ENCODE data around the gene RPL13. TPM values are rescaled to one million over a fixed set of nuclear protein-coding genes. Genes with fewer than 3 reads are reported as not detected.

RPL13 gene
- total RNA-seq, 5 donors from 2014 or later (not counting 1 experiment from before 2014, with no cell fraction given): 4,444 to 6,530 (median 5,942) TPM

DNA sequence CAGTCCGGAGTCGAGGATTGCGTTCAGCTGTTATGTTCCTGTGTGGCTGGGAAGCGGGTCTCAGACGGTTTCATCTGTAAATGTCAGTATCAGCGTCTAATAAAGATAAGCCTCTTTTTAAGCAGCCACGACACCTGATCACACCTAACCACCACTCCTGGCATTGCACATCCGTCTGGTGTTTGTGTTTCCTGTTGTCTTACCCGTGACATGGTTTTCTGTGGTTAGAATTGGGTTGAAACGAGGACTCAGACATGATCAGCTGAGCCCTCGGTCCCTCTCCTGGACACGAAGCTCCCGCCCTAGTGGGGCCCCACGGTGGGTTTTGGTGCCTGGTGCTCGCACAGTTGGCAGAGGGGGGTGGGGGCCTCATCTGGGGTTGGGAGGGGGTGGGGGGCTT, 33.4 kb downstream of the RPL13 start:
- peak in 34 of 35 experiments; percentile 20 to 84 (median 50) for DNase-seq
- peaks cover 8 to 28% of the 10 kb centered on the region in 2 experiments for H3K4me1 ChIP-seq (ENCODE audit: control insufficient read depth in 1 of 2, extremely low read depth in 1 of 2, insufficient read depth in 2 of 2, low read length in 2 of 2)
- H3K36me3 ChIP-seq (ENCODE audit: control insufficient read depth in 2 of 2, extremely low read depth in 1 of 2, insufficient read depth in 1 of 2, low read length in 1 of 2): no peaks in the 10 kb centered on the region
- ATAC-seq (replicated peaks in 1 of 4): peak; percentile 77 to 95 (median 94)
- WGBS (ENCODE audit: insufficient coverage): 20% methylated on average over 1 of the region's 15 CpGs
- H3K27me3 ChIP-seq (replicated peaks in 1 of 2; ENCODE audit: control insufficient read depth in 2 of 2, extremely low read depth in 1 of 2, insufficient read depth in 2 of 2, low read length in 1 of 2): no peaks in the 10 kb centered on the region
- Mint-ChIP-seq H3K4me1 (peaks cover 13 to 17% (median 14%) of the 10 kb centered on the region in 3 donors), H3K36me3 (no peaks in the 10 kb centered on the region), H3K9me3 (no peaks in the 10 kb centered on the region), H3K27ac (peak overlapping the region; percentile 45 to 83), H3K4me3 (peak overlapping the region; percentile 18 to 60 (median 58)), H3K27me3 (no peaks in the 10 kb centered on the region)
- CTCF ChIA-PET: interaction anchor here in 1 of 2 donors (0.6 kb wide), 1 partner anchor 49 kb away, joined by 4 read pairs; no protein-coding TSS in a partner anchor
- POLR2A ChIA-PET: no interaction called here
- no peak overlapping the region for H3K4me3 ChIP-seq (ENCODE audit: control insufficient read depth in 1 of 2, extremely low read depth in 1 of 2, low read length in 1 of 2)
- no peaks in the 10 kb centered on the region for H3K9me3 ChIP-seq
- H3K27ac ChIP-seq (ENCODE audit: low read length): peak overlapping the region; percentile 55

DNA sequence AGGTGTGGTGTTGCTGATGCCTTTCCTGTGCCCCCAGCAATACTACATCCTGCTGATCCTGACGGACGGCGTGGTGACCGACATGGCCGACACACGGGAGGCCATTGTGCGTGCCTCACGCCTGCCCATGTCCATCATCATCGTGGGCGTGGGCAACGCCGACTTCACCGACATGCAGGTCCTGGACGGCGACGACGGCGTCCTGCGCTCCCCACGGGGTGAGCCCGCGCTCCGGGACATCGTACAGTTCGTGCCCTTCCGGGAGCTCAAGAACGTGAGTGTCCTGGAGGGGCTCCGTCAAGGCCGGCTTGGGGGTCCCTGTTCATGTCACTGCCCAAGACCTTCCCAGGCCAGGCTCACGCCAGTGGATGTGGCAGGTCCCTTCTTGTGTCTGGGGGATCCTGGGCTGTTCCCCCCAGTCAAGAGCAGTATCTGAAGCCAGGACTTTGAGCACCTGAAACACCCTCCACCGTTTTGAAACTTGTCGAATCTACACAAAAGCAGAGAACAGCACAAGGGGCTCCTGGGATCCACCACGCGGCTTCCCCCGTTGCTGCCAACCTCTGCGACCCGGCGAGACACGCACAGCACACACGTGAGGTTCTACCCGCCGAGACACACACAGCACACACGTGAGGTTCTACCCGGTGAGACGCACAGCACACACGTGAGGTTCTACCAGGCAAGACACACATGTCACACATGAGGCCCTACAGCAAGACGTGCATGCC, 35.0 kb downstream of the RPL13 start:
- ChIA-PET POLR2A (no interaction called here), CTCF (no interaction called here)
- DNase-seq (no peak), ATAC-seq (replicated peaks in 1 of 4) (no peak)
- Histone ChIP-seq H3K27ac (ENCODE audit: low read length) (no peak overlapping the region), H3K4me3 (ENCODE audit: control insufficient read depth in 1 of 2, extremely low read depth in 1 of 2, low read length in 1 of 2) (no peak overlapping the region), H3K4me1 (ENCODE audit: control insufficient read depth in 1 of 2, extremely low read depth in 1 of 2, insufficient read depth in 2 of 2, low read length in 2 of 2) (peaks cover 8 to 34% of the 10 kb centered on the region in 2 experiments), H3K36me3 (ENCODE audit: control insufficient read depth in 2 of 2, extremely low read depth in 1 of 2, insufficient read depth in 1 of 2, low read length in 1 of 2) (no peaks in the 10 kb centered on the region), H3K27me3 (replicated peaks in 1 of 2; ENCODE audit: control insufficient read depth in 2 of 2, extremely low read depth in 1 of 2, insufficient read depth in 2 of 2, low read length in 1 of 2) (no peaks in the 10 kb centered on the region), H3K9me3 (no peaks in the 10 kb centered on the region)
- Mint-ChIP-seq H3K27ac (no peak overlapping the region), H3K27me3 (no peaks in the 10 kb centered on the region), H3K36me3 (no peaks in the 10 kb centered on the region), H3K9me3 (no peaks in the 10 kb centered on the region), H3K4me3 (no peak overlapping the region), H3K4me1 (peaks cover 13 to 27% (median 18%) of the 10 kb centered on the region in 3 donors)
- WGBS (ENCODE audit: insufficient coverage): 96% methylated on average over 47 of the region's 47 CpGs

DNA sequence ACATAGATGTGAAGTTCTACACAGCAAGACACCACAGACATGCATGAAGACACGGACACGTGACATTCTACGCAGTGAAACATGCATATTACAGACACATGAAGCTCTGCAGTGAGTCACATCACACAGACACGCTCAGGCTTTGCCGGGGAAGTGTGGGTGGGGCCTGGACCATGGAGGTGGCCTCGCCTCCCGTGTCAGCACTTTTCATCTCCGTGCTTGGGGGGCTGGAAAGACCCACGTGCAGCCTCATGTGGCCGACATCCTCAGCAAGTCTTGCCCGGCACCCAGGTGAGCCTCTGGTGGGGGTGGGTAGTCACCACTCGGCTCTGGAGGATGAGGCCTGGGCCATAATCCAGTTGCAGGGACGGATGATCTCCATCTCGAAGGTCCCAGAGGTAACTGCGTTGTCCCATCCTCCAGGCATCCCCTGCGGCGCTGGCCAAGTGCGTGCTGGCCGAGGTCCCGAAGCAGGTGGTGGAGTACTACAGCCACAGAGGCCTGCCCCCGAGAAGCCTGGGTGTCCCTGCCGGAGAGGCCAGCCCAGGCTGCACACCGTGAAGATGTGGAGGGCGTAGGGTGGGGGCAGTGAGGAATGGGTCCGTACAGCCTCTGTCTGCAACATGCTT, 35.7 kb downstream of the RPL13 start:
- no peak overlapping the region for H3K4me3 Mint-ChIP-seq
- no peaks in the 10 kb centered on the region for H3K9me3 Mint-ChIP-seq
- POLR2A ChIA-PET: no interaction called here
- Histone ChIP-seq H3K36me3 (ENCODE audit: control insufficient read depth in 2 of 2, extremely low read depth in 1 of 2, insufficient read depth in 1 of 2, low read length in 1 of 2) (no peaks in the 10 kb centered on the region), H3K27me3 (replicated peaks in 1 of 2; ENCODE audit: control insufficient read depth in 2 of 2, extremely low read depth in 1 of 2, insufficient read depth in 2 of 2, low read length in 1 of 2) (no peaks in the 10 kb centered on the region), H3K27ac (ENCODE audit: low read length) (no peak overlapping the region), H3K9me3 (no peaks in the 10 kb centered on the region), H3K4me3 (ENCODE audit: control insufficient read depth in 1 of 2, extremely low read depth in 1 of 2, low read length in 1 of 2) (no peak overlapping the region), H3K4me1 (ENCODE audit: control insufficient read depth in 1 of 2, extremely low read depth in 1 of 2, insufficient read depth in 2 of 2, low read length in 2 of 2) (peaks cover 8 to 34% of the 10 kb centered on the region in 2 experiments)
- no peaks in the 10 kb centered on the region for H3K36me3 Mint-ChIP-seq
- H3K27me3 Mint-ChIP-seq: no peaks in the 10 kb centered on the region
- ATAC-seq (replicated peaks in 1 of 4): no peak
- no peak overlapping the region for H3K27ac Mint-ChIP-seq
- CTCF ChIA-PET: no interaction called here
- WGBS (ENCODE audit: insufficient coverage): 96% methylated on average over 20 of the region's 25 CpGs
- H3K4me1 Mint-ChIP-seq: peaks cover 13 to 27% (median 18%) of the 10 kb centered on the region in 3 donors
- no peak for DNase-seq

DNA sequence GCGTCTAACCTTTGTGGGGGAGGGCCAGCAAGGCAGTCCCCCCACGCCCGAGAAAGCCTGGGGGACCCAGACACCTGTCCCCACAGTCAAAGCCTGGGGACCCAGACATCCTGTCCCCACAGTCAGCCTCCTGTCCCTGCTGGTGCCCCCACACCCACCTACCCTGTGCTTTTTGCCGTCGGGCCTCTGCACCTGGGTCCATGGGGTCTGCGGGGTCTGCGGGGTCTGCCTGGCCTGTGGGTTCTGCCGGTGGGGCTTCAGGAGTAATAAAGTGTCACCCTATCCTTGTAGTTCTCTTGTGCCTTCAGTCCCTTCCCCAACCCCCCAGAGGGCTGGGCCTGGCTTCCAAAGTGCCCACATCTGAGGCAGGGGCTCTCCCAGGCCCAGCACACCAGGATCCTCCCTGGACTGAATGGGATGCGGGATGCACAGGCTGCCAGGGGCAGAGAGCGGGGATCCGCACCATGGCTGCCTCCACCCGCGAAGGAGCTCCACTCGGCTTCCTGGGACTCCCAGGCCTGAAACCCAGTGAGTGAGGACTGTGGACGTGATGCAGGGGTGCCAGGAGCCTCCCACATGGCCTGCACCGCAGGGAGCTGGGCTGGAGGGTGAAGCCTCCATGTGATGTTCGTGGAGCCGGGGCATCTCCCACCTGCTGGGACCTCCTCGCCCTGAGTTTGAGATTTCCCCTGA, 36.6 kb downstream of the RPL13 start:
- no peaks in the 10 kb centered on the region for H3K27me3 Mint-ChIP-seq
- peaks cover 8 to 39% of the 10 kb centered on the region in 2 experiments for H3K4me1 ChIP-seq (ENCODE audit: control insufficient read depth in 1 of 2, extremely low read depth in 1 of 2, insufficient read depth in 2 of 2, low read length in 2 of 2)
- H3K27ac ChIP-seq (ENCODE audit: low read length): no peak overlapping the region
- no peaks in the 10 kb centered on the region for H3K36me3 Mint-ChIP-seq
- CTCF ChIA-PET: no interaction called here
- no peak overlapping the region for H3K27ac Mint-ChIP-seq
- H3K27me3 ChIP-seq (replicated peaks in 1 of 2; ENCODE audit: control insufficient read depth in 2 of 2, extremely low read depth in 1 of 2, insufficient read depth in 2 of 2, low read length in 1 of 2): no peaks in the 10 kb centered on the region
- no peak for DNase-seq
- H3K4me3 ChIP-seq (ENCODE audit: control insufficient read depth in 1 of 2, extremely low read depth in 1 of 2, low read length in 1 of 2): no peak overlapping the region
- POLR2A ChIA-PET: no interaction called here
- H3K9me3 ChIP-seq: no peaks in the 10 kb centered on the region
- H3K36me3 ChIP-seq (ENCODE audit: control insufficient read depth in 2 of 2, extremely low read depth in 1 of 2, insufficient read depth in 1 of 2, low read length in 1 of 2): no peaks in the 10 kb centered on the region
- H3K4me3 Mint-ChIP-seq: no peak overlapping the region
- 93% methylated on average over 13 of the region's 19 CpGs for WGBS (ENCODE audit: insufficient coverage)
- H3K9me3 Mint-ChIP-seq: no peaks in the 10 kb centered on the region
- ATAC-seq (replicated peaks in 1 of 4): no peak
- H3K4me1 Mint-ChIP-seq: peaks cover 16 to 28% (median 21%) of the 10 kb centered on the region in 3 donors

DNA sequence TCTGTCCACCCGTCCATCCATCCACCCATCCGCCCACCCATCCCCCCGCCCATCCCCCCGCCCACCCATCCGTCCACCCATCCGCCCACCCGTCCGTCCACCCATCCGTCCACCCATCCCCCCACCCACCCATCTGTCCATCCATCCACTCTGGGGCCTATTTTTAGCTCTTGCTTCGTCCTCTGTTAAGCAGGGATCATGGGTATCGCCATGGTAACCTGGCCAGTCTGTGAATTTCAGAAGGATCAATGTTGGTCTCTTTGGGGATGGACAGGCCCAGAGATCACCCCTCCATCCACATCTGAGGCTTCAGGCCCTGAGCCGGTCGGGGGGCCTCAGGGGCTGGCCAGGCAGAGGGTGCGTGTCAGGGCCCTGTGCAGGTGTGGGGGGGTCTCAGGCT, 37.7 kb downstream of the RPL13 start:
- Mint-ChIP-seq H3K36me3 (no peaks in the 10 kb centered on the region), H3K27ac (no peak overlapping the region), H3K27me3 (no peaks in the 10 kb centered on the region), H3K4me1 (peaks cover 24 to 37% (median 29%) of the 10 kb centered on the region in 3 donors), H3K4me3 (no peak overlapping the region), H3K9me3 (no peaks in the 10 kb centered on the region)
- H3K4me1 ChIP-seq (ENCODE audit: control insufficient read depth in 1 of 2, extremely low read depth in 1 of 2, insufficient read depth in 2 of 2, low read length in 2 of 2): peaks cover 8 to 40% of the 10 kb centered on the region in 2 experiments
- CTCF ChIA-PET: no interaction called here
- H3K4me3 ChIP-seq (ENCODE audit: control insufficient read depth in 1 of 2, extremely low read depth in 1 of 2, low read length in 1 of 2): no peak overlapping the region
- no peaks in the 10 kb centered on the region for H3K36me3 ChIP-seq (ENCODE audit: control insufficient read depth in 2 of 2, extremely low read depth in 1 of 2, insufficient read depth in 1 of 2, low read length in 1 of 2)
- H3K9me3 ChIP-seq: no peaks in the 10 kb centered on the region
- DNase-seq (no peak), ATAC-seq (replicated peaks in 1 of 4) (no peak)
- no peak overlapping the region for H3K27ac ChIP-seq (ENCODE audit: low read length)
- POLR2A ChIA-PET: no interaction called here
- WGBS (ENCODE audit: insufficient coverage): no CpG with 5 or more reads among the region's 14 CpGs
- peaks cover 0 to 2% of the 10 kb centered on the region in 2 experiments for H3K27me3 ChIP-seq (replicated peaks in 1 of 2; ENCODE audit: control insufficient read depth in 2 of 2, extremely low read depth in 1 of 2, insufficient read depth in 2 of 2, low read length in 1 of 2)

DNA sequence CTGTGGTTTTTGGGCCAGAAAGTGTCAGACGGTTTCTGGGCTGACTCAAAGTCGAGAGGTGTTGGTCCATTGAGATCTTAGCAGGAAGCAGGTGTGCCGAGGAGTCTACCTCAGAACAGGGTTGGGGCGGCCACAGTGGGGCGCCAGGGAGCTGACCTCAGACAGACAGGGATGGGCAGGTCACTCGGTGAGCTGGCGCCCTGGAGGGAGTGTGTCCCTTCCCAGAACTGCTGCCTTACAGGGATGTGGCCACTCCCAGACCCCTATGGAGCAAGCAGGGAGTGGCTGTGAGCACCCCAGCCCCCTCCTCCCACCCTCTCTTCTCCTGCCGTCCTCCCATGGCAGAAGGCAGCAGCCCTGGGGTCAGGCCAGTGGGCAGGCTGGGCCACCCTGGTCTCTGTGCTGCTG, 39.0 kb downstream of the RPL13 start:
- peaks cover 0 to 2% of the 10 kb centered on the region in 2 experiments for H3K27me3 ChIP-seq (replicated peaks in 1 of 2; ENCODE audit: control insufficient read depth in 2 of 2, extremely low read depth in 1 of 2, insufficient read depth in 2 of 2, low read length in 1 of 2)
- H3K27ac Mint-ChIP-seq: peak overlapping the region in 1 of 2 donors; percentile 22
- no peak overlapping the region for H3K27ac ChIP-seq (ENCODE audit: low read length)
- H3K36me3 ChIP-seq (ENCODE audit: control insufficient read depth in 2 of 2, extremely low read depth in 1 of 2, insufficient read depth in 1 of 2, low read length in 1 of 2): no peaks in the 10 kb centered on the region
- ChIA-PET CTCF (no interaction called here), POLR2A (interaction anchor here in 1 of 2 donors (0.7 kb wide), 1 partner anchor 261 kb away, joined by 3 read pairs; no protein-coding TSS in a partner anchor)
- peak in 7 of 35 experiments; percentile 14 to 52 (median 32) for DNase-seq
- peaks cover 14 to 26% (median 17%) of the 10 kb centered on the region in 3 donors for H3K4me1 Mint-ChIP-seq
- H3K36me3 Mint-ChIP-seq: no peaks in the 10 kb centered on the region
- ATAC-seq (replicated peaks in 1 of 4): peak in 2 of 4 experiments; percentile 27 to 37
- no peaks in the 10 kb centered on the region for H3K27me3 Mint-ChIP-seq
- H3K4me3 ChIP-seq (ENCODE audit: control insufficient read depth in 1 of 2, extremely low read depth in 1 of 2, low read length in 1 of 2): no peak overlapping the region
- no peaks in the 10 kb centered on the region for H3K9me3 ChIP-seq
- no peaks in the 10 kb centered on the region for H3K9me3 Mint-ChIP-seq
- peaks cover 0 to 29% of the 10 kb centered on the region in 2 experiments for H3K4me1 ChIP-seq (ENCODE audit: control insufficient read depth in 1 of 2, extremely low read depth in 1 of 2, insufficient read depth in 2 of 2, low read length in 2 of 2)
- no peak overlapping the region for H3K4me3 Mint-ChIP-seq
- WGBS (ENCODE audit: insufficient coverage): 10% methylated on average over 4 of the region's 8 CpGs

Data from T-cell (primary cell).